Measurements from ENCODE around the gene ZBED2.
"Not testable (repeated sequence)": the region's sequence is repeated elsewhere in the genome, so short reads cannot be mapped to it uniquely, and the experiment has no call there.

The ZBED2 gene

GRCh38 chr3:111595232-111595631 lies at the start of gene ZBED2:
Gene ZBED2 (minus strand): TSS chr3:111595346. CDS start chr3:111594201, 1,145 bp downstream.
- in situ Hi-C loops (cut with MboI; ENCODE audit: low sequenced_read_pairs): no loop called here

DNA sequence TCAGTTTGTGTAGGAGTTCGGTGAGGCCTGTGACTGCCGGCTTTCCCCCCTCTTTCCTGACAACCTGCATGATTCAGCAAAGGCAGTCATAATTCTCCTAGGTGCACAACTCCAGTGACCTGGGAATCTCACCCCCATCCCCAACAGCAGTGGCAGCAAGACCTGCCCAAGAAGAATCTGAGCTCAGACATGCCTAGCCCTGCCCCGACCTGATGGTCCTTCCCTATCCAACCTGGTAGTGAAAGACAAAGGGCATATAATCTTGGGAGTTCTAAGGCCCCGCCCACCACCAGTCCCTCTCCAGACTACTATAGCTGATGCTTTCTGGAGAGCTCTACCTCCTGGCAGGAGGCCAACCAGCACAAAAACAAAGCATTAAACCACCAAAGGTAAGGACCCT lies 44.2 kb upstream of the ZBED2 start:
- in situ Hi-C loops (cut with MboI; ENCODE audit: low sequenced_read_pairs): no loop called here

- in situ Hi-C loops (cut with MboI; ENCODE audit: low sequenced_read_pairs): no loop called here
These were observed 41.3 kb upstream of the ZBED2 start for GRCh38 chr3:111636366-111636885.

GRCh38 chr3:111635403-111635802 lies 40.3 kb upstream of the ZBED2 start:
- in situ Hi-C loops (cut with MboI; ENCODE audit: low sequenced_read_pairs): no loop called here

GRCh38 chr3:111630638-111631037 lies 35.5 kb upstream of the ZBED2 start:
- in situ Hi-C loops (cut with MboI; ENCODE audit: low sequenced_read_pairs): not testable (repeated sequence)

DNA sequence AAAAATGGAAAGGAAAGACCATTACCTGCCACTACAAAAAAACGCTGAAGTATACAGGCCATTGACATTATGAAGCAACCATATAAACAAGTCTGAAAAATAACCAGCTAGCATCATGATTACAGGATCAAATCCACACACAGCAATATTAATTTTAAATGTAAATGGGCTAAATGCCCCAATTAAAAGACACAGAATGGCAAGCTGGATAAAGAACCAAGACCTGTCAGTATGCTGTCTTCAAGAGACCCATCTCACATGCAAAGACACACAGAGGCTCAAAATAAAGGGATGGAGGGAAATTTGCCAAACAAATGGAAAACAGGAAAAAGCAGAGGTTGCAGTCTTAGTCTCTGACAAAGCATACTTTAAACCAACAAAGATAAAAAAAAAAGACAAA lies 33.9 kb upstream of the ZBED2 start:
- in situ Hi-C loops (cut with MboI; ENCODE audit: low sequenced_read_pairs): not testable (repeated sequence)

- in situ Hi-C loops (cut with MboI; ENCODE audit: low sequenced_read_pairs): no loop called here
These were observed 31.9 kb upstream of the ZBED2 start for GRCh38 chr3:111627092-111627491.

DNA sequence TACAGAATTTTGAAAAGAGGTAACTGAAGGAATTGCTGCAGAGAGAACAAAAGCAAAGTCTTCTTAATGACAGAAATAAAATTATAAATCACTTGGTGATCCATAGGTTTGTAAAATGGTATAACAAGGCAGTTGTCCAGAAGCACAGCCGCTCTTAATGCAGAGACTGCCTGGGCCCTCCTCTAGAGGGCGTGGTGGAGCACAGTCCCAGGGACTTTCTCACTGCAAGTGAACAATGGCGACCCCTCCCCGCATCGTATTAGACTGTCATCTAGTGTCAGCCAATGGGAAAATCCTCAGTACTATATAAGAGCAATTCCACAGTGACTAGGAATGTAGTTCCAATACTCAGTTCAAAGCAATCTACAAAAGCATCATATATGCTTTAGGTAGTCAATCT lies 26.4 kb upstream of the ZBED2 start:
- in situ Hi-C loops (cut with MboI; ENCODE audit: low sequenced_read_pairs): no loop called here

DNA sequence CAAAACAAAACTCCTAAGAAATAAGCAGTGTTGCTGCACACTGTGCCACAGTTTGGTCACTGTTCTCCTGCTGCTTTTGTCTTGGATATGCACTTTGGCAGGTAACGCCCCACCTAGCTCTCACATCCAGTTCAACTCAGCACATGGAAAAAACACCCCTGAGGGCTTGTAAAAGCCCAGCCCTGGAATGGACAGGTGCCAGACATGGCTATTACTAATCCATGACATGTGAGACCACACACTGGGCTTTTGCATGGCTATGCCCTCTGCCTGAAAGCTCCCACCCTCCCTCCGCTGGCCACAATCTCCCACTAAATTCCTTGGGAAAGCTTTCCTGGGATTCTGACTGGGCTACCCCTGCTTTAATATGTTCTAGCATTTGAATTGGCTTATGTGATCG lies 24.7 kb upstream of the ZBED2 start:
- in situ Hi-C loops (cut with MboI; ENCODE audit: low sequenced_read_pairs): no loop called here

- in situ Hi-C loops (cut with MboI; ENCODE audit: low sequenced_read_pairs): no loop called here
These were observed 23.8 kb upstream of the ZBED2 start for GRCh38 chr3:111618945-111619344.

GRCh38 chr3:111617912-111618601 lies 22.9 kb upstream of the ZBED2 start:
- in situ Hi-C loops (cut with MboI; ENCODE audit: low sequenced_read_pairs): no loop called here

- in situ Hi-C loops (cut with MboI; ENCODE audit: low sequenced_read_pairs): no loop called here
These were observed 22.3 kb upstream of the ZBED2 start for GRCh38 chr3:111617406-111617805.

- in situ Hi-C loops (cut with MboI; ENCODE audit: low sequenced_read_pairs): no loop called here
These were observed 21.4 kb upstream of the ZBED2 start for GRCh38 chr3:111616417-111617105.

DNA sequence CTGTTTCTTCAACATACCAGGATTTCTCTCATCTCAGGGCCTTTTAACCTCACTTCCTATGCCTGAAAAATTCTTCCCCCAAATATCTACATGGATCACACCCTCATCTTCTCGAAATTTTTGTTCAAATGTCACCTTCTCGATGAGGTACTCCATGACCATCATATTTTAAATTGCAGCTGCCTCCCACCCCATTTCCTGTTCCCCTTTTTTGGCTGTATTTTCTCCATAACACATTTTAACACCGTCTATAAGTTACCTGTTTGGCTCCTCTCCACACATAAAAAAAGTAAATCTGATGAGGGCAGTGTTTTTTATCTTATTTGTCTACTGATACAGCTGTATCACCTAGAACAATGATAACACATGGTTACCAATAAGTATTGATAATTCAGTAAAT lies 20.7 kb upstream of the ZBED2 start:
- in situ Hi-C loops (cut with MboI; ENCODE audit: low sequenced_read_pairs): no loop called here

DNA sequence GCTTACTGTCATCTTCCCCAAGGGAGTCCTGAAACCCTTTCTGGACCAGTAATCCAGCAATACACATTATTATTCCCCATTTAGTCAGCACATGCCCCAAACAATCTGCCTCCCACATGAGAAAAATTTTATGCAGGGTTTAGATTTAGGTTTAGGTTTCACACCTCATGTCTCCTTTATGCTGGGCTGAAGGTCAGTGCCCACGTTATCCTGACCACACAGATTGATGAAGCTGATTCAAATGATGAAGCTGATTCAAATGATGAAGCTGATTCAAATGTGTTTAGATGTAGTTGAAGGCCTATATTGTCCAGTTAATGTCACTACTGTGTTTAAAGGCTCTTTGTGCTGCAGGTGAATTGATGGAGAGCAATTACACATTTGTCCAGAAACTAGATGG lies 18.1 kb upstream of the ZBED2 start:
- in situ Hi-C loops (cut with MboI; ENCODE audit: low sequenced_read_pairs): no loop called here

DNA sequence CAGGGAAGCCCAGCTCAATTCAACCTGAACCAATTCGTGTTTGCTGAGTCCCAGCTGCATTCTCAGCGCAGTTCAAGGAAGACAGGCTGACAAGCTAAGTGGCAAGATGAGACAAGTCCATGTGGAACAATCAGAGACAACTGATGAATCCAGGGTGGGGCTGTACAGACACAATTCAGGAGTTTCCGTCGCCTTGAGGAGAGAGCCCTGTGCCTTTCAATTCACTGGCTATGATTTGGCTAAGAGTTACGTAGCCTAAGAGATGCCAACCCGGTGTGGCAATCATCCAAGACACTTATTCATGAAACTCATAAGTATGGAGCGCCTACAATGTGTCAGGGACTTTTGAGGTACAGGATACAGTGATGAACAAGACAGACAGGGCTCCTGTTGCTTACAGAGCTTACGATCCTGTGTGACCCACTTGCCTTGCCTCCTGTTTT lies 15.5 kb upstream of the ZBED2 start:
- in situ Hi-C loops (cut with MboI; ENCODE audit: low sequenced_read_pairs): no loop called here

- in situ Hi-C loops (cut with MboI; ENCODE audit: low sequenced_read_pairs): no loop called here
These were observed 15.0 kb upstream of the ZBED2 start for GRCh38 chr3:111610189-111610588.

DNA sequence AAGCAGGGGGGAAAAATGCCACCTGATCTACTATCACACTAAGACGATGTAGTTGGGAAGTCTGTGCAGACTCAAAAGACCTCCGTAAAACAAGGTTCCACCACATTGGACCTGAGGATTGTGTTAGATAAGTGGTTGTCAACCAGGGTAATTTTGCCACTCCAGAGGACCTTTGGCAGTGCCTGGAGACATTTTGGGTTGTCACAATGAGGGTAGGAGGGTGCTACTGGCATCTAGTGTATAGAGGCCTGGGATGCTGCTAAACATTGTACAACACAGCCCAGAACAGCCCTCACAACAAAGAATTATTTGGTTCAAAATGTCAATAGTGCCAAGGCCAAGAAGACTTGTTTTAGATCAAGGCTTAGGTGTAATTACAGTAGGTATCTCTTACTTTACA lies 14.6 kb upstream of the ZBED2 start:
- in situ Hi-C loops (cut with MboI; ENCODE audit: low sequenced_read_pairs): no loop called here

DNA sequence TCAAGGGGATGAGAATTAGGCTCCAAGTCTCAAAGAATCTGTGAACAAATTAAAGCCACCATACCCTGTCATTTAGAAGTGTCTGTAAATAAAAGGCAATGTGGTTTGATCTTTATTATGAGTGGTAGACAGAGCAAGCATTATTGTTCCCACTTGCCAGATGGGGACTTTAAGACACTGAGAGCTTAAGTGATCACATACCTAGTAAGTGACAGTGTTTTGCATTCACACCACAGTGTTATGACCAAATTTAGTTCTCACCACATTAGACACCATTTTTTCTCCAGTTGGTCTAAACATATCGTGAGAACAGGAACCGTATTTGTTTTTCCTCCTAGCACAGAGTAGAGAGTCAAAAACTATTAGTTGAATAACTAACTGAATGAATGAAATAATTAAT lies 13.2 kb upstream of the ZBED2 start:
- in situ Hi-C loops (cut with MboI; ENCODE audit: low sequenced_read_pairs): no loop called here

- in situ Hi-C loops (cut with MboI; ENCODE audit: low sequenced_read_pairs): no loop called here
These were observed 12.2 kb upstream of the ZBED2 start for GRCh38 chr3:111607240-111607920.

- in situ Hi-C loops (cut with MboI; ENCODE audit: low sequenced_read_pairs): no loop called here
These were observed 10.3 kb upstream of the ZBED2 start for GRCh38 chr3:111605493-111605892.

- in situ Hi-C loops (cut with MboI; ENCODE audit: low sequenced_read_pairs): no loop called here
These were observed 9.9 kb upstream of the ZBED2 start for GRCh38 chr3:111605018-111605417.
